Esophagus muscularis mucosa (tissue), 3 donors: Measurements from ENCODE around the gene CAPN10.

ENCODE experiments used
- CTCF ChIP-seq, 3 experiments: fragments of 200-600 bp in 2 of 3; fragments of 450-650 bp in 1 of 3; sonication (generic) in 2 of 3; IDR thresholded peaks; one replicate each; pipeline ENCODE4 v1.5.1; 2017 to 2019; ENCODE audit warnings: antibody characterized with exemption in 3 of 3, mild to moderate bottlenecking in 2 of 3, moderate library complexity in 1 of 3
- POLR2A ChIP-seq: fragments of 450-650 bp; IDR thresholded peaks from one replicate; pipeline ENCODE4 v1.6.1; 2017; ENCODE audit warnings: antibody characterized with exemption, moderate library complexity, mild to moderate bottlenecking, low read depth
- POLR2AphosphoS5 ChIP-seq, 2 donors: sonication (generic); formaldehyde crosslinking; IDR thresholded peaks; one replicate each; pipeline ENCODE4 v1.6.1; 2017; ENCODE audit warnings: antibody characterized with exemption in 2 of 2

DNA sequence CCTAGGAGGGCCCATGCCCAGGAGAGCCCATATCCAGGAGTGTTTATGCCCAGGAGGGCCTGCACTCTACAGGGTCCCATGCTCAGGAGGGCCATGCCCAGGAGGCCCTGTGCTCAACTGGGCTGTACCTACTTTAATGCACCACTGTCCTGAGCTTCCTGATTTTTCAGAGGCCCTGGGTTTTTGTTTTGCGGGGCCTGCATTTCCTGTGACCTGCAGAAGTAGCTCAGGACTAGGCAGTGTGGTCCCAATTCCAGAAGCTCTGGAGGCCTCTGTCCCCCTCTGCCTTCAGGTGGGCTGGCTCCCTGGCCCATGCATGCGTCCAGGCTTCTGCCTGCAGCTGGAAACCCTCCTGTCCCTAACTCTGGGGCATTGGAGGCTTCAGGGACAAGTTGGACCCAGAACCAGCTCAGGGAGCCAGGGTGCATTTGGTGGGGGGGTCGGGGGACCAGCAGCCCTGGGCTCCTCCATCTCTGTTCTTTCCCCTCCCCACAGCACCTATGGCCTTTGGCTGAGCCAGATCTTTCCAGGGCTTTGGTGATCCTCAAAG lies 49.5 kb downstream of the CAPN10 start:
- no peak for TF ChIP-seq CTCF (IDR thresholded peaks at IDR 0.05)
- no peak for TF ChIP-seq POLR2A
- no peak for TF ChIP-seq POLR2AphosphoS5 (IDR thresholded peaks at IDR 0.05)
